T-helper 2 cell (primary cell): ENCODE data around the gene ADPRHL1.
A peak's percentile ranks its signal among the peaks of the same experiment; 100 is the strongest.

ENCODE experiments used
- DNase-seq, 5 experiments: peaks; one replicate each; pipeline versions ENCODE4 v3.0.0 to v3.0.0-alpha.2; 2012 to 2022
- total RNA-seq, 2 donors: gene quantifications; one replicate each; lab custom pipeline; 2026; lab: John Stamatoyannopoulos, UW

The ADPRHL1 gene
- 0.31 to 0.88 reads per million in 2 donors for total RNA-seq

DNA sequence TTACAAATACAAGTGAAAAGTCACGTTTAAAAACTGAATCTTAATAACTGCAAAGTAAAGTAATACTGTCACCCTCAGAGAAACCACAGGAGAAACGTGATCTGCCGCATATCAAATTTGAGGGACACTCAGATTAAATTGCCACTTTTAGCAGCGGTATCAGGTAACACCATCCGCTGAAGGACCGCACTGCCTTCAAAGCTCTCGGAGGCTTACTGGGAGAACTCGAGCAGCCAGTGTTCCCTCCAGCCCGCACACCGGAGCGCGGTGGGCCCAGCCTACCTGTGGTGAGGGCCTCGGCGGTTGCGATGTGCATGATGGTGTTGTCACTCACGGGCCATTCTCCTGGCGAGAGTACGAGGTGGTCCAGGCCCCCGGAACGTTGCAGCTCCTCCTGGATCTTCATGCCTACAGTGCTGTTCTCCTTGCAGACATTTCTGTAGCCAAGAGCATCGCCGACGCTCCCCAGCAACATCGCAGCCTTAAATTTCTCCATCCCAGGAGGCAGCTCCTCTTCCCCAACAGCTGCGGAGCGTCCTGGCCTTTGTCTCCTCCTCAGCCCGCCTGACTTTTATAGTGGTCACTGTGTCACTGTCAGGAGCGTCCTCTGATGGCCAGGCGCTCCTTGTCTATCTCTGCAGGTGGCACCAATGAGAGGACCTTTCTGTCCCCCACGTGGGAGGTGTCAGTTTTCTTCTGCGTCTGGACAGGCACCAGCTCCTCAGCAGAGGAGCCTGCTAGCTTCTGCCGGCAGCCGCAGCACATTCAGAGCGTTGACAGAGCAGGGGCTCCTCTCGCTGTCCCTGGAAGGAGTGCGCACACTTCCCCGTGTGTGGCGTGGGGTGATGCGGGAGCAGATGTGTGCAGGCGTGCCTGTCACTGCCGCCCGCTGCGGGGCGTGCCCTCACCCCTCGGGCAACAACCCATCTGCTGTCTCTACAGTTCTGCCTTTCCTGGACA lies at the start of gene ADPRHL1:
Gene ADPRHL1 (minus strand): TSS at position 547 of the 960 bp plus-strand sequence. CDS start 51 bp downstream, at position 496.
- no peak for DNase-seq

- DNase-seq, result no peak
These were observed 49.4 kb upstream of the ADPRHL1 start for GRCh38 chr13:113502686-113503085.

GRCh38 chr13:113500530-113501265 lies 47.4 kb upstream of the ADPRHL1 start:
- no peak for DNase-seq

GRCh38 chr13:113499936-113500335 lies 46.6 kb upstream of the ADPRHL1 start:
- no peak for DNase-seq

GRCh38 chr13:113498905-113499304 lies 45.6 kb upstream of the ADPRHL1 start:
- DNase-seq, result no peak

DNA sequence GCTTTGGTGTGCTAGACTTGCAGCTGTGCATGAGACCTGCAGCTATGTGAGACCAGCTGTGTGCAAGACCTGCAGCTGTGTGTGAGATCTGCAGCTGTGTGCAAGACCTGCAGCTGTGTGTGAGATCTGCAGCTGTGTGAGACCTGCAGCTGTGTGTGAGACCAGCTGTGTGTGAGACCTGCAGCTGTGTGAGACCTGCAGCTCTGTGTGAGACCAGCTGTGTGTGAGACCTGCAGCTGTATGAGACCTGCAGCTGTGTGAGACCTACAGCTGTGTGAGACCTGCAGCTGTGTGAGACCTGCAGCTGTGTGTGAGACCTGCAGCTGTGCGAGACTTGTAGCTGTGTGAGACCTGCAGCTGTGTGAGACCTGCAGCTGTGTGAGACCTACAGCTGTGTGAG lies 43.9 kb upstream of the ADPRHL1 start:
- no peak for DNase-seq

DNA sequence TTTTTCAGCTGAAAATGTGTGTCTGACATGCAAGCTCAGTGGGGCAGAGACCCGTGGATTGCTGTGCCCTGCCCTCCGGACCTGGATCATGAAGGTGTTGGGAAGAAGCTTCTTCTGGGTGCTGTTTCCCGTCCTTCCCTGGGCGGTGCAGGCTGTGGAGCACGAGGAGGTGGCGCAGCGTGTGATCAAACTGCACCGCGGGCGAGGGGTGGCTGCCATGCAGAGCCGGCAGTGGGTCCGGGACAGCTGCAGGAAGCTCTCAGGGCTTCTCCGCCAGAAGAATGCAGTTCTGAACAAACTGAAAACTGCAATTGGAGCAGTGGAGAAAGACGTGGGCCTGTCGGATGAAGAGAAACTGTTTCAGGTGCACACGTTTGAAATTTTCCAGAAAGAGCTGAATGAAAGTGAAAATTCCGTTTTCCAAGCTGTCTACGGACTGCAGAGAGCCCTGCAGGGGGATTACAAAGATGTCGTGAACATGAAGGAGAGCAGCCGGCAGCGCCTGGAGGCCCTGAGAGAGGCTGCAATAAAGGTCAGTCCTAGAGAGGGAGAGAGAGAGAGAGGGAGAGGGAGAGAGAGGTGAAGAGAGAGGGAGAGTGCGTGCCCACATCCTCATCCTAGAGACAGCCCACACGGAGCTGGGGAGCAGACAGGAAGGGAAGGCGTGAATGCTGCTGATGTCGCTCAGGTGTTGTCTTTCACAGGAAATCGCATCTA lies 42.4 kb upstream of the ADPRHL1 start:
- DNase-seq, result no peak

DNA sequence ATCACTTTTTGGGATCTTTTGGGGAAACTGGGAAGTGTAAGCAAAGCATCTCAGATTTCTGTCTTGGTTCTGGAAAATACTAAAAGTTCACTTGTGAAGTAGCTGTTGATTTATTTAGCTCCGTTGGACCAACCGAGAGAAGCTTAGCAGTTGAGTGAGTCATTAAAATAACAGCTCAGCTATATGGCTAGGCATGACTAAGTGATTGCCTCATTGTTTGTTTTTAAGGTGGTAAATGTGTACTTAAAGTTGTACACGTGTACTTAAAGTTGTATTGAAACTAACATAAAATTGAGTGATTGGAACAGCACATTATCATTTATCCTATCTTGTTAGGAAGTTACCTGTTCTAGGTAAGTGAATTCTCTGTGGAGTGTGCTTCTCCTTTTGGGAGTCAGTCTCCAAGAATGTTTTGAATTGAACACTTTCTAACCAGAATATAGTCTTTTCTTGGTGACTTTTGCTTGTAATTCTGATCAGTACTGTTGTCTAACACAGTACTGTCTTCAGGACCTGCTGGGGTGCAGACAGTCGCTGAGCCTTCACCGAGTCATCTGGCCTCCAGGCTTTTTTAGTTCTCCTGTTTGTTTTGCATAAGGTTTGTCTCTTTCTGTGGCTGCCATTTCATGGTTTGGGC lies 40.1 kb upstream of the ADPRHL1 start:
- DNase-seq, result peak in 1 of 5 experiments; percentile 73

DNA sequence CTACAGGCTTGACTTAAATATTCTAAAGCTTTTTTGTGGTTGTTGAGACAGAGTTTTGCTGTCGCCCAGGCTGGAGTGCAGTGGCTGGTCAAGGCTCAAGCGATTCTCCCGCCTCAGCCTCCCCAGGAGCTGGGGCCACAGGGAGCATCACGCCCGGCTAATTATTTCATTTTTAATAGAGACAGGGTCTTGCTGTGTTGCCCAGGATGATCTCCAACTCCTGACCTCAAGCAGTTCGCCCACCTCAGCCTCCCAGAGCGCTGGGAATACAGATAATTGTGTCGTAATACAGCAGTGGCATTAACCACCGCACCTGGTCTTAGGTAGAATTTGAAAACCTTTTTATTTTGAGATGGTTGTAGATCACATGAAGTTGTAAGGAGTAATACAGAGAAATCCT lies 38.7 kb upstream of the ADPRHL1 start:
- no peak for DNase-seq

DNA sequence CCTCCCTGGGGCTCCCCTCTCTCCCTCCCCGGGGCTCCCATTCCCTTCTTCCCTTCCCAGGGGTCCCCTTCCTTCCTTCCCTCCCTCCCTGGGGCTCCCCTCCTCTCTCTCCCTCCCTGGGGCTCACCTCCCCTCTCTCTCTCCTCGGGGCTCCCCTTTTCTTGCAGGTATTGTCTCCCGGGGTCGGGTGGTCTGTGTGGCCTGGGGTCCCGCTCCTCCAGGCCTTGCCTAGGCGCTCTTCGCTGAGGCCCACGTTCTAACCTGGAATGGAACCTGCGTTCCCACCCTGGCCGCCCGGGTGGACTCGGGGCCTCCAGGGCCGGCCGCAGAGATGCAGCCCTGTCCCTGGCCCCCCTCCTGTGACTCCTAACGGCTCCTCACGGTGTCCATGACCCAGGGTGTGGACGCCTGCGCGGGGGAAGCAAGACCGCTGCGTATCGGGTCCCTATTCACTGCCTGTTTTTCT lies 38.2 kb upstream of the ADPRHL1 start:
- no peak for DNase-seq

DNA sequence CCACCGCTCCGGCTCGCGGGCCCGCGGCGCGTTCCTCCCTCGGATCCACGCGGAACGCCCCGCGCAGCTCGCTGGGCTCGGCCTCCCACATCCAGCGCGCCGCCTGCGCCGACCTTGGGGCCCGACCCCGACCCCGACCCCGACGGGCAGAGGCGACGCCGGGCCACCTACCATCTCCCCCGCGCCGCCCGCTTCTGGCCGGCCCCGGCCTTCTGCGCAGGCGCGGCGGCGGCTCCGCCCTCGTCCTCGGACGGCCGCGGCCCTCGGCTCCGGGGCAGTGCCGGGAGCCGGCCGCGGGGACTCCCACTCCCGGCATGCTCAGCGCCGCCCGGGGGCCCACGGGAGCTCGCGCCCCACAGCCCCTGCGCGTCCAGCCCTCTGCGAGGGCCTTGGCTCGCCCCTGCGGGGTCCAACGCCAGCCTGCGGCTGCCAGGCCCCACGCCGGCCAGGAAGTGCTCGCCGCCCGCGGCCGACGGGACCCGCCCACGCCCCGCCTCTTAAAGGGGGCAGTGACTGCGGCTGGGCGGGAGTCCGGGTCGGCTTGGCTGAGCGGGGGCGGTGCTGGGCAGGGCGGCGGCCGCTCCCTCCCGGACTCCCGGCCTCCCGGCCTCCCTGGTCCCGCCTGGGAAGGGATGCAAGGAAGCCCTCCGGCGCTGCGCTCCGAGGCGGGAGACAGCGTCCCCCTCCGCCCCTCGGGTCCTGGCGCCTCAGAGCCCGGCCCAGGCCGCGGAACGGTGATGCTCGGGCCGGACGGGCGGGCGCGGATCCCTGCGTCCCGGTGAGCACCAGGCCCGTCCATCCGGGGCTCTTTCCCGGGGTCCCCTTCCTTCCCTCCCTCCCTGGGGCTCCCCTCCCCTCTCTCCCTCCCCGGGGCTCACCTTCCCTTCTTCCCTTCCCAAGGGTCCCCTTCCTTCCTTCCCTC lies 37.5 kb upstream of the ADPRHL1 start, which contains the start of gene DCUN1D2:
Gene DCUN1D2 (minus strand): TSS at position 216 of the 922 bp plus-strand sequence. CDS start 42 bp downstream, at position 174.
- DNase-seq, result peak; percentile 51 to 79 (median 59)

DNA sequence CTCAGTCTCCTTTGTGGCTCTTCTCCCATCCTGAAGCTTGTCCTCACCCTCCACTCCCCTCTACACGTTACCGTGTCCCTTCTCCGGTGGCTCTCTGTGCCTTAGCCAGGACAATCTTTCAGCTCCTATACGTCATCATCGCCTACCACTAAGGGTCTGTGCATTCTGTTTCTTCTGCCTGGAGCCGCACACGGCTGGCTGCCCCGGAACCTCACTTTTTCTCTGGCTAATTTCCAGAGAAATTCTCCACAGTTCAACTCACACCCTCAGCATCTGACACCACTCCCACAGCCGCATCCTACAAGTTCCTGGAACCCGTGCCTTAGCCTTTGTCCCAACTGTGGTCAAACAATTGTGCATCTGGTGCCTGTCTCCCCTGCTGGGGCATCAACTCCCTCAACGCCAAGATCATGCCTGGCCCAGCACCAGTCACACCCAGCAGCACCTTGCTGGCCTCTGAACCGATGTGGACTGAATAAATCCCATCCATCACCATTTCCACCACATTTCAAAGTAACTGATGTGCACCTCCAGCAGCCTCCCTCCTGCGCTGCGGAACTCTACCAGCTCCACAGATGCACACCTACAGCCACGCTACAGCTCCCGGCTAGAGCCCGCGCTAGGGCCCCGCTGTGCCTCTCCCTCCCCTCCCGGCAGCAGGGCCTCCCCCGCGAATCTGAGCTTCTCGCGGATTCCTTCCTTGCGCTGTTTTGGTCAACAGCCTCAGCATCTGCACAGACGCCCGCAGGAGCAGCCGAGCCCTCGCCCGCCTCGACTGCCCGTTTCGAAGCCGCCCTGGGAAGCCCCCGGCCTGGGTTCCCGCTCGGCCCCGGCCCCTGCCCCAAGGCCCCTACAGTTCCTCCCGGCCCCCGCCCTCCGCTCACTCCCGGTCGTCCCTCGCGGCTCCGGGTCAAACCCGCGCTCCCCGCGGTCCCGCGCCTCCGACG lies 36.5 kb upstream of the ADPRHL1 start:
- DNase-seq, result peak in 3 of 5 experiments; percentile 19 to 57 (median 20)

DNA sequence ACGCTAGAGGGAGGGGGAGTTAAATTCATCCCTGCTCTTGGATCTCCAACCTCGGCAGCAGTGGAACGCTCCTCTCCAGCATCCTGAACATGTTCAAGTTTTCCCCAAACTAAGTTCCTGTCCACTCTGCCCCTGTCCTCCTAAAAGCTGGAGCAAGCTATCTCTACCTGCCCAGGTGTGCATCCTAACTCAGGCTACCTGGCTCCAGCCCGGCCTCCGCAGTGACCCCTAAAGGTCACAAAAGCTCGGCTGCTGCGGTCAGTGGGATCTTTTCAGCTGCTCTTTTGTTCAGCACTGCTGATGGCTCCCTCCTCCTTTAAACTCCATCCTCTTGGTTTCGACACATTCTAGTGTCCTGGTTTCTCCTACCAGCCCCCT lies 35.9 kb upstream of the ADPRHL1 start:
- no peak for DNase-seq

DNA sequence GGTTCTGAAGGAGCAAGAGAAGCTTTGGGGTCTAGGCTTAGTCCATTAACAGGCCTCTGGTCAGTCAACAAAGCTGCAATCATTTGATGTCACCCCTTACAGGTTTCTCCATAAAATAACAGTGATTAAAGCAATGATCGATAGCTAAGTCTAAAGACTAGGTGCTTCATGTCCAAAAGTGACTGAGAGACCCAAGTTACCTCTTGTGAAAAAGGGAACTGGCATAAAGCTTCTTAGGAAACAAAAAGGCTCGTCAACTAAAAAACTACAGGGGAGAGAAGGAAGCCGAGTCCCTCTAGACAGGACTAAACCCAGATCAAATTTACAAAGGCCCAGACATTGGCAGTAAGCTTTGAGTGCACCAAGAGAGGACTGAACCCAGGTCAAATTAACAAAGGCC lies 35.0 kb upstream of the ADPRHL1 start:
- no peak for DNase-seq

DNA sequence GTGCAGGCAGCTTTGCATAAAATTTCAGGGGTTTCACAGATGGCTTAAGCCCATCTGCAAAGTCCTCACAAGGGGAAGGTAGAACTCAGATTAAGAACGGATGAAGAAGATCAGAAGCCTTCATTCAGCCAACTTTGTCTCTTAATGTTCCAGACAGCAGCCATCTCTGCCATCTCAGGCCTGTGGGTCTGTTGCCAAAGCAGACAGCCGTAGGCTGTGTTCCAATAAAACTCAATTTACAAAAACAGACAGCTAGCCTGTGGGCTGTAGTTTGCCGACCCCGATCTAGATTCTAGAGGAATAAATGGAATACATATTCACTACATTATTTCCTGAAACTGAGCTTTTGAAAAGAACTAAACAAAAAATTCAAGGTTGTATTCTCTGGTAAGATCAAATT lies 33.4 kb upstream of the ADPRHL1 start:
- no peak for DNase-seq

- DNase-seq, result no peak
These were observed 32.3 kb upstream of the ADPRHL1 start for GRCh38 chr13:113485545-113485944.

- DNase-seq, result no peak
These were observed 30.4 kb upstream of the ADPRHL1 start for GRCh38 chr13:113483504-113484293.

GRCh38 chr13:113483081-113483480 lies 29.8 kb upstream of the ADPRHL1 start:
- no peak for DNase-seq

DNA sequence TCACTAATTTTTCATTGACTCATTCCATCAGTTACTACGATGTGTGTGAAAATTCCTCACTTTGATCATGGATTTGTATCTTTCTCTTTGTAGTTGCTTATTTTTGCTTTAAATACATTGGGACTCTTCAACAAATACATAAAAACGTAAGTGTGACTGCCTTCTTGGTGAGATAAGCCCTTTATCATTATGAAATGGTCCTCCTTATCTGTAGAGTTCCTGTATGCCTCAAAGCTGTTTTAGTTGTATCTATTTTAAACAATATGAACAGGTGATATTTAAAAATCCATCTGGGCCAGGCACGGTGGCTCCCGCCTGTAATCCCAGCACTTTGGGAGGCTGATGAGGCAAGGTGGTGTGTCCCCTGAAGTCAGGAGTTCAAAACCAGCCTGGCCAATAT lies 25.9 kb upstream of the ADPRHL1 start:
- no peak for DNase-seq
